Right lobe of liver (tissue), 4 donors: ENCODE data around the gene MCTP1.

Experiments used
- POLR2A ChIP-seq: fragments of 450-650 bp; IDR thresholded peaks from one replicate; pipeline ENCODE4 v1.6.1; 2017; ENCODE audit warnings: antibody characterized with exemption, mild to moderate bottlenecking
- TF ChIP-seq, protein P1 (sequence below), 4 donors: fragments of 200-600 bp in 3 of 4; fragments of 450-650 bp in 1 of 4; IDR thresholded peaks; one replicate each; pipeline versions ENCODE4 v1.5.1 to v1.8.0; 2016 to 2022; ENCODE audit warnings: antibody characterized with exemption in 4 of 4, mild to moderate bottlenecking in 2 of 4
- donor health status: DM: no; HTN: no; CAD: no.
- donor health status: DM: no; HTN: no; CAD: no.
- donor health status: DM: no; HTN: yes; CAD: no.

DNA sequence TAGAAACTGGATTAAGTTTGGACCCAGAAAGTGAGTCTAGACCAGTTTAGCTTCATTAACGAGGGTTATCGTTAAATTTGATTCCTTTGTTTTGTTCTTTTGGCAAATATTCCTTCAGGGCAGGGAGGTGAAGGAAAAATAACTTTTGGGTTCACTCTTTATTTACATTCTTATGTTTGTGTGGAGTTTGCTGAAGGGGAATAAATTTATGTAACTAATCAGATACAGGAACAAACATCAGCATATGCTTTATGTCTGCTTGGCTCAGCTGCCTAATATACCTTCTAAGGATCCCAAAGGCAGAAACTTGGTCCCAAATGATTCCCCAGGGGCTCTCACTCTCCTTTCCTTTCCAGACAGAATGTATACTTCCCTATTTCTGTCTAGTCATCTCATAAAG, 132.4 kb downstream of the MCTP1 start:
- TF ChIP-seq, protein P1, sequence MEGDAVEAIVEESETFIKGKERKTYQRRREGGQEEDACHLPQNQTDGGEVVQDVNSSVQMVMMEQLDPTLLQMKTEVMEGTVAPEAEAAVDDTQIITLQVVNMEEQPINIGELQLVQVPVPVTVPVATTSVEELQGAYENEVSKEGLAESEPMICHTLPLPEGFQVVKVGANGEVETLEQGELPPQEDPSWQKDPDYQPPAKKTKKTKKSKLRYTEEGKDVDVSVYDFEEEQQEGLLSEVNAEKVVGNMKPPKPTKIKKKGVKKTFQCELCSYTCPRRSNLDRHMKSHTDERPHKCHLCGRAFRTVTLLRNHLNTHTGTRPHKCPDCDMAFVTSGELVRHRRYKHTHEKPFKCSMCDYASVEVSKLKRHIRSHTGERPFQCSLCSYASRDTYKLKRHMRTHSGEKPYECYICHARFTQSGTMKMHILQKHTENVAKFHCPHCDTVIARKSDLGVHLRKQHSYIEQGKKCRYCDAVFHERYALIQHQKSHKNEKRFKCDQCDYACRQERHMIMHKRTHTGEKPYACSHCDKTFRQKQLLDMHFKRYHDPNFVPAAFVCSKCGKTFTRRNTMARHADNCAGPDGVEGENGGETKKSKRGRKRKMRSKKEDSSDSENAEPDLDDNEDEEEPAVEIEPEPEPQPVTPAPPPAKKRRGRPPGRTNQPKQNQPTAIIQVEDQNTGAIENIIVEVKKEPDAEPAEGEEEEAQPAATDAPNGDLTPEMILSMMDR (IDR thresholded peaks at IDR 0.05) = no peak
- TF ChIP-seq POLR2A = no peak
